Liver (tissue), 9 donors: ENCODE measurements around the gene SCNN1A. TPM values are rescaled to one million over a fixed set of nuclear protein-coding genes. Genes with fewer than 3 reads are reported as not detected.

Source experiments
- DNase-seq: peaks from one replicate; pipeline ENCODE4 v3.0.0-alpha.2; 2017; ENCODE audit warnings: low spot score
- H3K27ac ChIP-seq, 2 donors: one replicate each; pipeline ENCODE4 v1.7.0; 2013; ENCODE audit warnings: inconsistent platforms in 2 of 2, low read length in 2 of 2, control low read depth in 1 of 2, low read depth in 1 of 2, mild to moderate bottlenecking in 1 of 2
- H3K27me3 ChIP-seq, 4 donors: one replicate each; pipeline versions ENCODE4 v1.6.1 to v1.7.0; 2013; ENCODE audit warnings: low read length in 3 of 4, inconsistent platforms in 1 of 4, mild to moderate bottlenecking in 1 of 4, moderate library complexity in 1 of 4; ENCODE audit not compliant: control insufficient read depth in 4 of 4, insufficient read depth in 4 of 4
- H3K36me3 ChIP-seq, 4 donors: one replicate each; pipeline versions ENCODE4 v1.6.1 to v1.7.0; 2013; ENCODE audit warnings: low read length in 3 of 4, mild to moderate bottlenecking in 3 of 4, low read depth in 1 of 4, moderate library complexity in 1 of 4; ENCODE audit not compliant: control insufficient read depth in 4 of 4, insufficient read depth in 3 of 4
- H3K4me1 ChIP-seq, 4 donors: one replicate each; pipeline versions ENCODE4 v1.6.1 to v1.7.0; 2013; ENCODE audit warnings: low read length in 3 of 4, mild to moderate bottlenecking in 3 of 4, moderate library complexity in 1 of 4; ENCODE audit not compliant: control insufficient read depth in 4 of 4, insufficient read depth in 4 of 4
- H3K4me3 ChIP-seq, 3 donors: one replicate each; pipeline versions ENCODE4 v1.6.1 to v1.7.0; 2013; ENCODE audit warnings: low read length in 3 of 3, control low read depth in 1 of 3, low read depth in 1 of 3, mild to moderate bottlenecking in 1 of 3
- H3K9ac ChIP-seq, 2 donors: one replicate each; pipeline ENCODE4 v1.7.0; 2013; ENCODE audit warnings: low read length in 2 of 2, mild to moderate bottlenecking in 2 of 2, moderate library complexity in 2 of 2, control low read depth in 1 of 2, low read depth in 1 of 2
- H3K9me3 ChIP-seq, 4 donors: one replicate each; pipeline versions ENCODE4 v1.6.1 to v1.7.0; 2013; ENCODE audit warnings: low read length in 3 of 4; ENCODE audit not compliant: control insufficient read depth in 4 of 4
- ATF3 ChIP-seq: IDR thresholded peaks from 2 replicates; pipeline ENCODE4 v1.6.1; 2016; ENCODE audit warnings: antibody characterized with exemption
- EGR1 ChIP-seq, 2 donors: IDR thresholded peaks; 2 replicates each; pipeline ENCODE4 v1.6.1; 2016 to 2018; ENCODE audit warnings: antibody characterized with exemption in 2 of 2, low read depth in 2 of 2
- FOXA1 ChIP-seq: IDR thresholded peaks from 2 replicates; pipeline ENCODE4 v1.6.1; 2016; ENCODE audit warnings: antibody characterized with exemption
- FOXA2 ChIP-seq: IDR thresholded peaks from 2 replicates; pipeline ENCODE4 v1.6.1; 2016; ENCODE audit warnings: antibody characterized with exemption
- GABPA ChIP-seq, 2 donors: IDR thresholded peaks in 1 of 2; conservative IDR thresholded peaks in 1 of 2; 2 replicates each; pipeline ENCODE4 v1.6.1; 2016; ENCODE audit warnings: antibody characterized with exemption in 2 of 2, mild to moderate bottlenecking in 1 of 2, moderate library complexity in 1 of 2
- HNF4A ChIP-seq, 2 donors: conservative IDR thresholded peaks; 2 replicates each; pipeline ENCODE4 v1.6.1; 2016; ENCODE audit warnings: antibody characterized with exemption in 2 of 2, mild to moderate bottlenecking in 2 of 2
- HNF4G ChIP-seq: IDR thresholded peaks from 2 replicates; pipeline ENCODE4 v1.6.1; 2016; ENCODE audit warnings: antibody characterized with exemption
- JUND ChIP-seq, 2 donors: IDR thresholded peaks; 2 replicates each; pipeline ENCODE4 v1.6.1; 2016; ENCODE audit warnings: antibody characterized with exemption in 2 of 2
- NR2F2 ChIP-seq: IDR thresholded peaks from 2 replicates; pipeline ENCODE4 v1.6.1; 2016; ENCODE audit warnings: antibody characterized with exemption
- REST ChIP-seq: IDR thresholded peaks from 2 replicates; pipeline ENCODE4 v1.6.1; 2016; ENCODE audit warnings: antibody characterized with exemption, mild to moderate bottlenecking
- RXRA ChIP-seq, 2 donors: IDR thresholded peaks; 2 replicates each; pipeline ENCODE4 v1.6.1; 2017 to 2018; ENCODE audit warnings: antibody characterized with exemption in 2 of 2, mild to moderate bottlenecking in 1 of 2
- TAF1 ChIP-seq: conservative IDR thresholded peaks from 2 replicates; pipeline ENCODE4 v1.6.1; 2016; ENCODE audit warnings: antibody characterized with exemption, mild to moderate bottlenecking
- YY1 ChIP-seq: IDR thresholded peaks from 2 replicates; pipeline ENCODE4 v1.6.1; 2016; ENCODE audit warnings: antibody characterized with exemption, mild to moderate bottlenecking
- WGBS: extraction: QIAGEN DNeasy Blood & Tissue Kit; methylation state at CpG from one replicate; pipeline ENCODE4 v1.1.7; 2013; 5-methylcytosine and 5-hydroxymethylcytosine counted together
- polyA plus RNA-seq, 2 donors: library from polyadenylated mRNA; stranded (reverse) in 1 of 2; unstranded in 1 of 2; fragments of 200-250 nt in 1 of 2; fragments of >200 nt in 1 of 2; fragmentation: Nextera tagmentation in 1 of 2; extraction: Ambion mirVana in 1 of 2; gene quantifications; one replicate each; pipeline versions ENCODE4 v1.2.1 to v1.2.3, GENCODE V29; 2013 to 2015
- total RNA-seq, 2 donors: library from RNA; depleted of rRNA; stranded (reverse); fragments of >200 nt; gene quantifications; one replicate each; pipeline ENCODE4 v1.2.3, GENCODE V29; 2014
- TF ChIP-seq, protein P1 (sequence below): fragments of 150-350 bp; IDR thresholded peaks from 2 replicates; pipeline ENCODE4 v1.5.1; 2017; ENCODE audit warnings: improper control_type of control experiment, low read depth, low read length; ENCODE audit not compliant: missing input control
- TF ChIP-seq, protein P2 (sequence below): IDR thresholded peaks from 2 replicates; pipeline ENCODE4 v1.6.1; 2016; ENCODE audit warnings: antibody characterized with exemption
- donor health status: healthy.
- donor health status: healthy.
- donor health status: healthy.
- donor health status: healthy.
- donor health status: healthy.

SCNN1A gene
- total and polyA plus RNA-seq, 4 donors = 0.47 to 7.7 (median 2.9) TPM

DNA sequence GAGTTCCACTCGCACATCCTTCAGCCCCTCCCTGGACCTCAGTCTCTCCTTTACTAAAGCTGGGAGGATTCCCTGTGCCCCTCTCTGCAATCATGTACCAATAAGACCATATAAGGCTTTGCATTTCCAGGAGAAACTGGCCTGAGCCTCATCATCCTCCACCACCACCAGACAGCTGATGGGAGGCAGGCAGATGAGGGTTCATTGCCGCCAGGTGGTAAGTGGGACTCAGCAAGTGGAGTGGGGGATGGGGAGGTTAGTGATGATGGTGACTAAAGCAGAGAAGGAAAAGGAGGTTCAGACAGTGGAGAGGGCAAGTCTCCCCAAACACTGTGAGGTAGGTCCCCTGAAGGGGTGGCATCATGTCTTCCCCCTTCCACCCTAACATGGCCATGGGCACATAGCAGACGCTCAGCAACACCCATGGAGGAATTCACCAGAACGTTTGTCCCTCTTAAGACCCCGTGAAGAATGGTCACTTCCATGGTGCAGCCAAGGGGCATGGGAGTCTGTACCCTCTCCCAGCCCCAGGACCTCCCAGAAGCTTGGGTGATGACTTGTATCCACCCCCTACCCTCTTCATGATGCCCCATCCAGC, 29.0 kb downstream of the SCNN1A start:
- TF ChIP-seq REST (no peak), HNF4G (no peak), FOXA2 (no peak), GABPA (IDR thresholded peaks at IDR 0.05 in 1 of 2, conservative IDR thresholded peaks at IDR 0.05 in 1 of 2) (no peak), FOXA1 (no peak), TAF1 (no peak), EGR1 (IDR thresholded peaks at IDR 0.05; ENCODE audit: low read depth in 2 of 2) (no peak), YY1 (no peak)
- TF ChIP-seq, protein P1, sequence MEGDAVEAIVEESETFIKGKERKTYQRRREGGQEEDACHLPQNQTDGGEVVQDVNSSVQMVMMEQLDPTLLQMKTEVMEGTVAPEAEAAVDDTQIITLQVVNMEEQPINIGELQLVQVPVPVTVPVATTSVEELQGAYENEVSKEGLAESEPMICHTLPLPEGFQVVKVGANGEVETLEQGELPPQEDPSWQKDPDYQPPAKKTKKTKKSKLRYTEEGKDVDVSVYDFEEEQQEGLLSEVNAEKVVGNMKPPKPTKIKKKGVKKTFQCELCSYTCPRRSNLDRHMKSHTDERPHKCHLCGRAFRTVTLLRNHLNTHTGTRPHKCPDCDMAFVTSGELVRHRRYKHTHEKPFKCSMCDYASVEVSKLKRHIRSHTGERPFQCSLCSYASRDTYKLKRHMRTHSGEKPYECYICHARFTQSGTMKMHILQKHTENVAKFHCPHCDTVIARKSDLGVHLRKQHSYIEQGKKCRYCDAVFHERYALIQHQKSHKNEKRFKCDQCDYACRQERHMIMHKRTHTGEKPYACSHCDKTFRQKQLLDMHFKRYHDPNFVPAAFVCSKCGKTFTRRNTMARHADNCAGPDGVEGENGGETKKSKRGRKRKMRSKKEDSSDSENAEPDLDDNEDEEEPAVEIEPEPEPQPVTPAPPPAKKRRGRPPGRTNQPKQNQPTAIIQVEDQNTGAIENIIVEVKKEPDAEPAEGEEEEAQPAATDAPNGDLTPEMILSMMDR = no peak
- no peak overlapping the region for H3K4me3 ChIP-seq
- H3K9ac ChIP-seq = no peak overlapping the region
- peaks cover 0 to 10% (median 7%) of the 10 kb centered on the region in 4 donors for H3K4me1 ChIP-seq
- no peaks in the 10 kb centered on the region for H3K9me3 ChIP-seq
- H3K27me3 ChIP-seq = no peaks in the 10 kb centered on the region
- H3K36me3 ChIP-seq = no peaks in the 10 kb centered on the region
- WGBS = 91% methylated on average over 5 of the region's 5 CpGs
- DNase-seq = no peak
- H3K27ac ChIP-seq = peak overlapping the region; percentile 1 to 59

- TF ChIP-seq NR2F2 (peak; percentile 79), TAF1 (no peak), RXRA (IDR thresholded peaks at IDR 0.05) (peak in 1 of 2 donors; percentile 49), HNF4G (no peak), GABPA (IDR thresholded peaks at IDR 0.05 in 1 of 2, conservative IDR thresholded peaks at IDR 0.05 in 1 of 2) (no peak), FOXA1 (no peak), JUND (IDR thresholded peaks at IDR 0.05) (peak in 1 of 2 donors; percentile 77), ATF3 (no peak), HNF4A (conservative IDR thresholded peaks at IDR 0.05) (no peak), REST (no peak), FOXA2 (no peak), EGR1 (IDR thresholded peaks at IDR 0.05; ENCODE audit: low read depth in 2 of 2) (no peak)
- TF ChIP-seq, protein P2, sequence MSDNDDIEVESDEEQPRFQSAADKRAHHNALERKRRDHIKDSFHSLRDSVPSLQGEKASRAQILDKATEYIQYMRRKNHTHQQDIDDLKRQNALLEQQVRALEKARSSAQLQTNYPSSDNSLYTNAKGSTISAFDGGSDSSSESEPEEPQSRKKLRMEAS = no peak
- TF ChIP-seq, protein P1 = no peak
- no peaks in the 10 kb centered on the region for H3K36me3 ChIP-seq
- no peaks in the 10 kb centered on the region for H3K27me3 ChIP-seq
- H3K9me3 ChIP-seq = no peaks in the 10 kb centered on the region
- H3K4me3 ChIP-seq = no peak overlapping the region
- DNase-seq = no peak
- WGBS = 74% methylated on average over 10 of the region's 10 CpGs
- peak overlapping the region; percentile 1 to 59 for H3K27ac ChIP-seq
- no peak overlapping the region for H3K9ac ChIP-seq
- H3K4me1 ChIP-seq = peaks cover 0 to 10% (median 7%) of the 10 kb centered on the region in 4 donors
Observed at GRCh38 chr12:6345319-6346091, 29.9 kb downstream of the SCNN1A start.
